CD4-positive, alpha-beta T cell treated with Interleukin-15 for 1 hour (primary cell): ENCODE data around the gene NOB1.

ENCODE experiments used
- DNase-seq: peaks from one replicate; pipeline ENCODE4 v3.0.0-alpha.2; 2020

The NOB1 gene

DNA sequence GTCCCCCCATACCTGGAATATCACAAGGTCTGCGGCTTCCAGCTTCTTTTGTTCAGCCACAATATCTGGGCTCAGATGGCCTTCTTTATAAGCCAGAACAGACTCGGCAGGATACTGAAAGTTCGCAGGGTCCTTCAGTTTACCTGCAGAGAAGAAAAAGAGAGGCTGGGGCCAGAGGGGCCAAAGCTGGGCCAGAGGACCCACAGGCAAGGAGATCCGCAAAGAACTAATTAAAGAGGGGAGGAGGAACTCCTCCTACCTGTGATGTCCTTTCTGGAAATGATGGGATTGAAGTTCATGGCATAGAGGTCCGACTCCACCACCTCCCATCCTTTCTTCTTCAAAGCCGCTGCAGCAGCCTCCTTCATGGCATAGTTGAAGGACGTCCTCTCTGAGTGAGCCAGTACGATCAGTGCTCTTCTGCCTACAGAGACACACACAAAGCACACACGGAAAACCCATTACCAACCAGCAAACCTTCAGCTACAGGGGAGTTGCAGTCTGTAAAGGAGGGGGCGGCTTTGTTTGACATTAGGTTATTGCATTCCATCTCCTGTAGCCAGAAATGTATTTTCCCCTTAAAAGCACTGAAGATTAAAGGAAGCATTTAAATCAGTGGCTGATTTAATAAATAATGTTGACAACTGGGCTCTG lies 36.5 kb downstream of the NOB1 start:
- no peak for DNase-seq

DNA sequence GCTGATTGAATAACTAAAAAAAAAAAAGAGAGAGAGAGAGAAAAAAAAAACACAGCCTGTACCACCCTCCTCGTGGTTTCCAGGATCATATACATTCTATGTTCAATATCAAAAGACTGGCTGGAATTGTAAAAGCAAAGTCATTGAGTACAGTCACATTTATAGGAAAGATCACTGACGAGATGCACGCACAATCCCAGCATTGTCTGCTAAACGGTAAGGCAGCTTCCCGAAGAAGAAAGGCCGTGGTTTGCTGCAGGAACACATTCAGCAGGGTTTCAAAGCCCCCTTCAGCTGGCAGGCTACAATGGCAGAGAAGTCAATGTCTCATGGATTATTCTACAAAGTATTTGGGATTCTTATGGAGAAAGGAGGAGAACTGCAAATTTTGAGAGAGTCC lies 37.7 kb downstream of the NOB1 start:
- DNase-seq, result no peak

DNA sequence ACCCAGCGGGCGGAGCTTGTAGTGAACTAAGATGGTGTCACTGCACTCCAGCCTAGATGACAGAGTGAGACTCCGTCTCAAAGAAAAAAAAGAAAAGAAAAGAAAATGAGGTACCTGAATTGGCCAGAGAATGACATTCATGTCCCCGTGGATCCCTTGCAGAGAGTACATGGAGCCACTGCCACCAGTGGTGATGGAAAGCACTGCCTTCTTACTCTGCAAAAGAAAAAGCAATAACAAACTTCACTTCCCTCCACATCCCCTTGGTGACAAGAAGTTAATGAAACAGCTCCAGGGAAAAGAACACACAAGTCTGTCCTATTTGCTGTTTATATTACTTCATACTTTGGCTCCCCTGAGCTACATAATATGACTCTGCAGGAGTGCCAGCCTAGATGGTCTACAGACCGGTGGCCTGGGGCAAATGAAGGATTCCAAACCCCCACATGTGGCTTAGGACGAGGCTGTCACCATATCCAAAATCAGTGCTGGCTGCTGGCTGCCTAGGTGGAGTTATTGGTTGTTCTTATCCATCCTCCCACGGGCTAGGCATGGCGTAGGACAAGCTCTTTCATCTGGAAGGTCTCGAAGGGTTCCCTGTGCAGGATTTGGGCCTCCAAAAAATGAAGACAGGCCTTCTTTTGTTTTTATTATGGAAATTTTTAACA lies 41.7 kb downstream of the NOB1 start:
- no peak for DNase-seq

DNA sequence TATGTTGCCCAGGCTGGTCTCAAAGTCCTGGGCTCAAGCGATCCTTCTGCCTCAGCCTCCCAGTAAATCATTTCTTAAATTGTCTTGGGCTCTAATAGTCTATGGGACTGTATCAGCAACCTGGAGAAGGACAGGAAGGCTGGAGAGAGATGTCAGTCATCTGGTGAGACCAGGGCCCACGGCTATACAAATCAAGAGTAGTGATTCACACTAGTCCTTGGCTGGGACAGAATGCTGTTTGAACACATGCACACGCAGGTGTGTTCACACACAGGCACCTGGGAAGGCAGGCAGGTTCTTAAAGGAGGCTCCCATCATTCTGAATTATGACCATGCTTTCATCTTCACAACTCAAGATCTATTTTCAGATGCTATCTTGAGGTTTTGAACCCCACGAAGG lies 42.4 kb downstream of the NOB1 start:
- no peak for DNase-seq

DNA sequence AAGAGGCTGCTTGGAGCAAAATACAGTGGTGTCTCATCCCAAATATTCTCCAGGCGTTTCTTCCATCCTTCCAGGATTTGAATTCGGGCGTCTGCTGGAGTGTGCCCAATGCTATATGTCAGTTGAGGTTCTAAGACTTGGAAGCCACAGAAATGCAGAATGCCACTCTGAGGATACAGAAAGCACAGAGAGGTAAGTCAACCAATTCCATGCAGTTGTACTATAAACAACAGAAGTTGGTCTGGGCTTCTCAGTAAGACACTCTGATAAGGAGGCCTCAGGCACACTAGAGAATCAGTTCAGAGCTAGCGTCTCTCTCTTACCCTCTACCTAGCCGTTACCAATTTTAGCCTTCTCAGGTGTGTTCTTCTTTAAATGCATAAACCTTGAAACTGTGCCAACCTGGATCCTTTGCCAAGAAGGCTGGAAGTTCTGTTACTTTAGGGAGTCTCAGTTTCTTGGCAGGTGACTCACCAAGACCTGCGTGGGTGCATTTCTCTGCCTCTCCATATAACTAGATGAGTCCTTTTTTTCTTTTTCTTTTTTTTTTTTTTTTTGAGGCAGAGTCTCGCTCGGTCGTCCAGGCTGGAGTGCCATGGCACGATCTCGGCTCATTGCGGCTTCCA lies 43.5 kb downstream of the NOB1 start:
- no peak for DNase-seq

DNA sequence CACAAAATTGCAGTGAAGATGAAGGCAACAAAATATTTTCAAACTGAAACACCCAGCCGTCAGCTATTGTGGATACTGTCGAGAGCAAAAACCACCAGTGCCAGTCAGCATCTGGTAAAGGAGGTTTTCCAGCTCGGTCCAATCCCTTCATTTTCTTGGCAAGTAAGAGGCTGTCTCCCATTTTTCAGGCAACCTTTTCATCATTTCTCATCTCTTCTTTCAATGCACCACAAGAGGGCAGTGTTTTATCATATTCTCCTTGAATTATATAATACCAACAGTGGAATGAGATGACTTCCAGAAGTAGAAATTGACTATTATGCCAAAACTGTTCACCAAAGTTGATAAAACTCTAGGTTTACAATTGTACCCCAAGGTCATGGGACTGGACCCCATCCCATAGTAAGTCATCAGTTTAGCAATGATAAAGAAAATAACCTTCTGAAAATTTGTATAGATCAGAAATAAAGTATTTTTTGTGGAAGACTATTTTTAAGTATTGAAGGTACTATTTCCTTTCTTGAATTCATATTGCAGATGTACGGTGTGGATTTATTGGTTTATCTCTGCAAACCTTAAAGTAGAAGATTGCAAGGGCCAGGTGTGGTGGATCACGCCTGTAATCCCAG lies 45.2 kb downstream of the NOB1 start:
- DNase-seq, result no peak

DNA sequence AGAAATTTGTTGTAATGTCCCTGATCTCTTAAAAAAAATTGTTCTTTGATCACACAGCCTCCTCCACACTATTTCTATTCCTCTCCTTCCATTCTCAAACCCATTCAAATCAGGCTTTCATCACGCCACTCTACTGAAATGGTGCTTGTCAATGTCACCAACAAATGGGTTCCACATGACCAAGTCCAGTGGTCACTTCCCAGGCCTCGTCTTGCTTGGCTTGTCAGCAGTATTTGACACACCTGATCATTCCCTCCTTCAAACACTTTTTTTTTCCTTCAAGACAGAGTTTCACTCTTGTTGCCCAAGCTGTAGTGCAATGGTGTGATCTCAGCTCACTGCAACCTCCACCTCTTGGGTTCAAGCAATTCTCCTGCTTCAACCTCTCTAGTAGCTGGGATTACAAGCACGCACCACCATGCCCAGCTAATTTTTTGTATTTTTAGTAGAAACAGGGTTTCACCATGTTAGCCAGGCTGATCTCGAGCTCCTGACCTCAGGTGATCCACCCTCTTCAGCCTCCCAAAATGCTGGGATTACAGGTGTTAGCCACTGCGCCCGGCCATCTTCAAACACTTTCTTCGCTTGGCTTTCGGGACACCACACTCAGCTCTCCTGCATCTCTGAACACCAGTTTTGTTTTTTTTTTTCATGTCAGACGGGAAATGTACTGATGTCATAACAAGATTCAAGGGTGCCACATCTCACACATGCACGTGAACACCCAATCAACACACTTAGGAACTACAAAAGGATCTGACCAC lies 46.6 kb downstream of the NOB1 start:
- no peak for DNase-seq

DNA sequence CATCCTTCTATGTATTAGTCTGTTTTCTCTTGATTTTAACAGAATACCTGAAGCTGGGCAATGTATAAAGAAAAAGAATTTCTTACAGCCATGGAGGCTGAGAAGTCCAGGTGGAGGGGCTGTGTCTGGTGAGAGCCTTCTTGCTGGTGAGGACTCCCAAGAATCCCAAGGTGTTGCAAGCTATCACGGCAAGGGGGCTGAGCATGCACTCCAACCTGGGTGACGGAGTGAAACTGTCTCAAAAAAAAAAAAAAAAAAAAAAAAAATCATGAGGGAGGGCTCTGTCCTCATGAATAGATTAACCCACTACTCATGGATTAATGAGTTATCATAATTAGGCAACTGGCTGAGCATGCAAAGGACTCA lies 47.8 kb downstream of the NOB1 start:
- no peak for DNase-seq

DNA sequence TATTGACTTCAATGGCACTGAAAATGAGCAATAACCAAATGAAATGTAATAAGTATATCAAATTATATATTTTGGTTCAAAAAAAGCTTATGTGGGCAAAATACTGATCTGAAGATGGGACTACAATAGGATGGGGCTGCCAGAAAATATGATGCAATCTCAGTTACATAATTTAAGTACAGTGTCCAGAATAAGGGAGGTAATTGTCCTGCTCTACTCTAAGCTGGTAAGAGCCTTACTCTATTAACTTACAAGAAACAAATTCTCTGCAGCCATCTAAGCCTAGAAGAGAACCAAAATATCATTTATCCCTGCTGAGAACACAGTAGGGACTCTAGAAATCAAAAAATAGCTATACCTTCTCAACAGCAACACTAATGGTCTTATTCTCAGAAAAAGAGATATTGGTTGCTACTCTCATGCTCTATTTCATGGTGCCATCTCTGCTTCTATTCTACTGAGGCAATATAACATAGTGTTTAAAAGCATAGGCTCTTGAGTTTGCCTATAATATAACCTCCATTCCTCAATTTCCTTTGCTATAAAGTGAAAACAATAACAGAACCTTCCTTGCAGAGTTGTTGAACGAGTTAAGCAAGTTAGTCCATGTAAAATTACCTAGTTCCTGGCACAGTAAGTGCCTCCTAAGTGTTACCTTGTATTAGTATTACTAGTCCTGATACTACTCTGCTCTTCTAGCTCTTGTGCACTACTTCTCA lies 48.3 kb downstream of the NOB1 start:
- DNase-seq, result no peak

DNA sequence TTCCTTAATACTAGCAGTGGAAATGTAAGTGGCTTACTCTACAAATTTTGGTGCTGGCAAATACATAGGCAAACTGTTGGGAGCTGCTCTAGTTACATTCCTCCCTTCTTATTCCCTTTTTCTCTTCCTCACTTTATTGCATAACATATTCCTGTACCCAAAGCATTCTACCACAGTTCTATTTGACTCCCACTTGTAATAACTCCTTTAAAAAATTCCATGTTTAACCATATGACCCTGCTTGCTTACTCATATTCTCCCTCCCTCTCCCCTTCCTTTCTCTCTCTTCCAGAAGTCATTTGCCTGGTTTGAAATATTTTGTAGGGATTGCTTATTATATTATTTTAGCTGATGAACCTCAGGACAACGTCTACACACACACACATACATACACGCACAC lies 51.1 kb downstream of the NOB1 start:
- no peak for DNase-seq

DNA sequence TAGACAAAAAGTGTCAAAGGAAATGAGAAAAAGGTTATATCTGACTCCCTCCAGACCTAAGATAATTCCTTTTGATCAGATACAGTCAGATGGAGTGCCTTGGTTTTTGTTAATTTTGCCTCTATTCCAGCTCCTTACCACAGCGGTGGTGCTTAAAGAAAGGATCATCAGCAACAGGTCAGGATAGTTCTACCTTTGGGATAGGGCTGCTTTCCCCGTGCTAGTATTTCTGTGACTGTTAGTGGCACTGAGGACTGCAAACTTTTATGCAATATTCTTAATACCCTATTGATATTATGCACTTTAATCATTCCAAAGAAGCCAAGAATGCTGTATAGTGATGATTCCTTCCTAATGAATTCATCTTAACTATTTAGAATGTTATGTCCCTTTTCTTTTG lies 52.9 kb downstream of the NOB1 start:
- DNase-seq, result no peak

DNA sequence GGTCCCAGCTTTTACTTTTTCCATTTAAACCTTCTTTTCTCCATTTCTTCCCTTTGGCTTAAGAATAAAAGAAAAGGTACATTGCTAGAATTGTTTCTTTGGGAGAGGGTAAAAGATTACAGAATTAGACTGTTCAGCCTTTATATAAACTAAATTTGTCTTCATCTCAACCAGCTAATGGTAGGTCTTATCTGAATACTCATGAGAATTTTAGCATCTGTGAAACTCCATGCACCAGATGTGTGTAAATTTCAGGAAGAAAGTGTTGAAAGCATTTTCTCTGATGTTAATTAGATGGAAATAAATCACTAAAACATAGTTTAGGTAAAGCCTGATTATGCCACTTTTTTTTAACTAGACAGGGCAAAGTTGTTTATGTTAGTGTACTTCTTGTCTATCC lies 53.3 kb downstream of the NOB1 start:
- DNase-seq, result no peak

DNA sequence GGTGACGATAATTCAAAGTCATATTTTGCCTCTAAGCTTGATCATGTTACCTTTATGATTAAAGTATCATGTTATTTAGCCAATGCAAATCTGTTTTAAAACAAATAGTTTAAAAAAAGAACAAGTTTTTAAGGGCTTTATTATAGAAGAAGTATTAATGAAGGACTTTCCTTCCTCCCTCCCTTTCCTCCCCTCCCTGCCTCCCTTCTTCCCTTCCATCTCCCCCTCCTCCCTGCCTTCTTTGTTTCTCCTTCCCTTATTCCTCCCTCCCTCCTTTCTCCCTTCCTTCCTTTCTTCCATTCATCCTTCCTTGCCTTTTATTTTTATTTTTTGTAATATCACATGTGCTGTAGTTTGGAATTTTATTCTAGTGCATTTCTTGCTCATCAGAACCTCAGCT lies 54.8 kb downstream of the NOB1 start:
- DNase-seq, result no peak

DNA sequence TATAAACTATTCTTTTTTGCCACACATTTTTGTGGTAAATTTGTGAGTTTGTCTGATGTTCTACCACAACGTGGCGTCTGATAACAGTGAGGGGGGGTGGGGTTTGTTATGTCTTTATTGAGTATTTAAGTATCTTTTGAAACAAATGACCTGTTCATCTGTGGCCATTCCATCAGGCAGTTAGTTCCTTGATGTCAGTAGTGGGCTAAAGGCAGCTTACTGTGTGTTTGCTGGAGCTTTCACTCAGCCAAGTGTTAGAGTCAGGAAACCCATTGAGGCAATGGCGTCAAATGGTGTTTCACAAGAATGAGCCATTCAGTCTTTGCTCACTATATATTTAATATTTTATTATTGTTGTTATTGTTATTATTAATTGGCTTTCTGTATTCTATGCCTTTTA lies 56.3 kb downstream of the NOB1 start:
- DNase-seq, result no peak

DNA sequence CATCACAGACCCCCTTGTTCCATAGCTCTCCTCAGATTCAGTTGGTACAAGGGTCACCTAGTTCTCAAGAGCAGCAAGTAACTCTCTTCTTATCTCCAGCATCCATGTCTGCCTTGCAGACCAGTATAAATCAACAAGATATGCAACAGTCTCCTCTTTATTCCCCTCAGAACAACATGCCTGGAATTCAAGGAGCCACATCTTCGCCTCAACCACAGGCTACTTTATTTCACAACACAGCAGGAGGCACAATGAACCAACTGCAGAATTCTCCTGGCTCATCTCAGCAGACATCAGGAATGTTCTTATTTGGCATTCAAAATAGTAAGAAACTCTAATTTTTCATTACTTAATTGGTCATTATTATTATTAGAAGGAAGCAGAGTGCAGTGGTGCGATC lies 60.8 kb downstream of the NOB1 start:
- no peak for DNase-seq

DNA sequence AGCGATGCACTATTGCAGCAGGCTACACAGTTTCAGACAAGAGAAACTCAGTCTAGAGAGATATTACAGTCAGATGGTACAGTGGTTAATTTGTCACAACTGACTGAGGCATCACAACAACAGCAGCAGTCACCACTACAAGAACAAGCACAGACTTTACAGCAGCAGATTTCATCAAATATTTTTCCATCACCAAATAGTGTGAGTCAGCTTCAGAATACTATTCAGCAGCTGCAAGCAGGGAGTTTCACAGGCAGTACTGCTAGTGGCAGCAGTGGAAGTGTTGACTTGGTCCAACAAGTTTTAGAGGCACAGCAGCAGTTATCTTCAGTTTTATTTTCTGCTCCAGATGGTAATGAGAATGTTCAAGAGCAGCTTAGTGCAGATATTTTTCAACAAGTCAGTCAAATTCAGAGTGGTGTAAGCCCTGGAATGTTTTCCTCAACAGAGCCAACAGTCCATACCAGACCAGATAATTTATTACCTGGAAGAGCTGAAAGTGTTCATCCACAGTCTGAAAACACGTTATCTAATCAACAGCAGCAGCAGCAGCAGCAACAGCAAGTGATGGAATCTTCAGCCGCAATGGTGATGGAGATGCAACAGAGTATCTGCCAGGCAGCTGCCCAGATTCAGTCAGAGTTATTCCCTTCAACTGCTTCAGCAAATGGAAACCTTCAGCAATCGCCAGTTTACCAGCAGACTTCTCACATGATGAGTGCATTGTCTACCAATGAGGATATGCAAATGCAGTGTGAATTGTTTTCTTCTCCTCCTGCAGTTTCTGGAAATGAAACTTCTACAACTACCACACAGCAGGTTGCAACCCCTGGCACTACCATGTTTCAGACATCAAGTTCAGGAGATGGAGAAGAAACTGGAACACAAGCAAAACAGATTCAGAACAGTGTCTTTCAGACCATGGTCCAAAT lies 62.5 kb downstream of the NOB1 start:
- DNase-seq, result no peak
